ENCODE results near the gene RASA3.

DNA sequence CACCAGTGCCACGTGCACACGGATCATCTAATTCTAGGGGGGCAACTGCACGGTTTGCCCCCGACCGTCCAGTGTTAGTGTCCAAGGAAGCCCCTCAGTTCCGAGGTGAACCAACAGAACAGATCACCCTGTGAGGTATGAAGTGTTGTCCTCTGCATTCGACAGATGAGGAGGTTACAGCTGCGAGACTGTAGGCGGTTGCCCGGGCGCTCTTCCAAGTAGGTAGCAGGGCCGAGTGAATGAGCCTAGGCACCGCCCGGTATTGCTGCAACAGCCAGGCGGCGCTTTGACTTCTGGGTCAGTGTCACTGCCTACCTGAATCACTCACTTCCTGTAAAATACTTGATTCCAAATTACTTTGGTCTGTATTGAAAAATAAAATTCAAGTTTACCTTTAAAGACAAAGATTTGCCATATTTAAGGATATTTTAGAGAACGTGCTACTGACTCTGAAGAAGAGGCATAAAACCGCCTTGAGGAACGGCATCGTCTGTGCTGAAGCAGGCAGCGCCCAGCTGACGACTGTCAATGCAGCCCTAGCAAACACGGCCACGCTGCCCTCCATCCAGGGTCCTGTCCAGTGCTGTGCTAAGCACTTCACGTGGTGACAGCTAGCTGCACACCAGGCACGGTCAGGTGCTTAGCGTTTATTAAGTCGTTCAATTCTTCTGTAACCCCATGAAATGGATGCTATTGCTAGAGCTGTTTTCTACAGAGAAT, 19.3 kb upstream of the RASA3 start:
- TF ChIP-seq POLR2A (IDR thresholded peaks at IDR 0.05; ENCODE audit: low read depth) = no peak
- TF ChIP-seq, protein P1, sequence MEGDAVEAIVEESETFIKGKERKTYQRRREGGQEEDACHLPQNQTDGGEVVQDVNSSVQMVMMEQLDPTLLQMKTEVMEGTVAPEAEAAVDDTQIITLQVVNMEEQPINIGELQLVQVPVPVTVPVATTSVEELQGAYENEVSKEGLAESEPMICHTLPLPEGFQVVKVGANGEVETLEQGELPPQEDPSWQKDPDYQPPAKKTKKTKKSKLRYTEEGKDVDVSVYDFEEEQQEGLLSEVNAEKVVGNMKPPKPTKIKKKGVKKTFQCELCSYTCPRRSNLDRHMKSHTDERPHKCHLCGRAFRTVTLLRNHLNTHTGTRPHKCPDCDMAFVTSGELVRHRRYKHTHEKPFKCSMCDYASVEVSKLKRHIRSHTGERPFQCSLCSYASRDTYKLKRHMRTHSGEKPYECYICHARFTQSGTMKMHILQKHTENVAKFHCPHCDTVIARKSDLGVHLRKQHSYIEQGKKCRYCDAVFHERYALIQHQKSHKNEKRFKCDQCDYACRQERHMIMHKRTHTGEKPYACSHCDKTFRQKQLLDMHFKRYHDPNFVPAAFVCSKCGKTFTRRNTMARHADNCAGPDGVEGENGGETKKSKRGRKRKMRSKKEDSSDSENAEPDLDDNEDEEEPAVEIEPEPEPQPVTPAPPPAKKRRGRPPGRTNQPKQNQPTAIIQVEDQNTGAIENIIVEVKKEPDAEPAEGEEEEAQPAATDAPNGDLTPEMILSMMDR (IDR thresholded peaks at IDR 0.05) = no peak

Data from esophagus muscularis mucosa (tissue), 3 donors.